Tongue (tissue), 2 donors: ENCODE measurements around the gene PDXDC1. TPM values are rescaled to one million over a fixed set of nuclear protein-coding genes. Genes with fewer than 3 reads are reported as not detected.
A peak's percentile ranks its signal among the peaks of the same experiment; 100 is the strongest.
"Not testable (repeated sequence)": the region's sequence is repeated elsewhere in the genome, so short reads cannot be mapped to it uniquely, and the experiment has no call there.

Source experiments
- DNase-seq: peaks from one replicate; pipeline ENCODE4 v3.0.0-alpha.2; 2015
- total RNA-seq: library from RNA; depleted of rRNA; stranded (reverse); fragments of >200 nt; gene quantifications from one replicate; pipeline ENCODE4 v1.2.3, GENCODE V29; 2014

The PDXDC1 gene
- total RNA-seq, 1 donor from 2014 or later: 69.1 TPM

- DNase-seq: peak; percentile 1
These were observed 160.9 kb downstream of the PDXDC1 start for GRCh38 chr16:15135483-15136360.

GRCh38 chr16:15137514-15137913, 162.7 kb downstream of the PDXDC1 start:
- not testable (repeated sequence) for DNase-seq

- DNase-seq: peak; percentile 9
These were observed 165.9 kb downstream of the PDXDC1 start for GRCh38 chr16:15140444-15141365.

GRCh38 chr16:15141586-15141985, 166.8 kb downstream of the PDXDC1 start:
- no peak for DNase-seq

- not testable (repeated sequence) for DNase-seq
These were observed 167.5 kb downstream of the PDXDC1 start for GRCh38 chr16:15142107-15142890.

- peak; percentile 1 for DNase-seq
These were observed 168.2 kb downstream of the PDXDC1 start for GRCh38 chr16:15142891-15143600.

GRCh38 chr16:15143601-15144091, 168.8 kb downstream of the PDXDC1 start:
- peak; percentile 19 for DNase-seq

GRCh38 chr16:15144092-15144631, 169.3 kb downstream of the PDXDC1 start:
- DNase-seq: peak; percentile 67

GRCh38 chr16:15144781-15145417, 170.1 kb downstream of the PDXDC1 start:
- peak; percentile 3 for DNase-seq

GRCh38 chr16:15145418-15146263, 170.8 kb downstream of the PDXDC1 start:
- DNase-seq: peak; percentile 85

- not testable (repeated sequence) for DNase-seq
These were observed 171.4 kb downstream of the PDXDC1 start for GRCh38 chr16:15146264-15146662.

- DNase-seq: peak; percentile 5
These were observed 174.0 kb downstream of the PDXDC1 start for GRCh38 chr16:15148831-15149230.

- DNase-seq: not testable (repeated sequence)
These were observed 174.4 kb downstream of the PDXDC1 start for GRCh38 chr16:15149260-15149659.

GRCh38 chr16:15154005-15154404, 179.2 kb downstream of the PDXDC1 start:
- peak; percentile 49 for DNase-seq

- peak; percentile 94 for DNase-seq
These were observed 180.1 kb downstream of the PDXDC1 start for GRCh38 chr16:15154650-15155562.

GRCh38 chr16:15157644-15158043, 182.8 kb downstream of the PDXDC1 start:
- not testable (repeated sequence) for DNase-seq

GRCh38 chr16:15159671-15160070, 184.8 kb downstream of the PDXDC1 start:
- DNase-seq: not testable (repeated sequence)

- not testable (repeated sequence) for DNase-seq
These were observed 185.7 kb downstream of the PDXDC1 start for GRCh38 chr16:15160571-15160970.
